H9 (cell line): ENCODE data around the gene LYRM1. TPM values are rescaled to one million over a fixed set of nuclear protein-coding genes. Genes with fewer than 3 reads are reported as not detected.

Source experiments
- DNase-seq: peaks from one replicate; pipeline ENCODE4 v3.0.0-alpha.2; 2017
- H2AFZ ChIP-seq: one replicate; pipeline ENCODE4 v1.6.1; 2013; ENCODE audit warnings: mild to moderate bottlenecking, low read length, control low read depth, moderate library complexity
- H2AK5ac ChIP-seq: 2 replicates; pipeline ENCODE4 v1.6.1; 2013; ENCODE audit warnings: low read length, control low read depth, mixed read lengths; ENCODE audit not compliant: insufficient read length
- H2BK120ac ChIP-seq: one replicate; pipeline ENCODE4 v1.6.1; 2013; ENCODE audit warnings: low read depth, mild to moderate bottlenecking, low read length, control low read depth, inconsistent platforms; ENCODE audit not compliant: poor library complexity, severe bottlenecking
- H2BK12ac ChIP-seq: 2 replicates; pipeline ENCODE4 v1.6.1; 2013; ENCODE audit warnings: low read length, control low read depth, mixed read lengths, low read depth; ENCODE audit not compliant: insufficient read length
- H2BK15ac ChIP-seq: 2 replicates; pipeline ENCODE4 v1.6.1; 2013; ENCODE audit warnings: low read depth, low read length, control low read depth
- H2BK20ac ChIP-seq: one replicate; pipeline ENCODE4 v1.6.1; 2013; ENCODE audit warnings: low read depth, mild to moderate bottlenecking, low read length, control low read depth, inconsistent platforms; ENCODE audit not compliant: poor library complexity, severe bottlenecking
- H2BK5ac ChIP-seq: 2 replicates; pipeline ENCODE4 v1.6.1; 2013; ENCODE audit warnings: low read length, control low read depth, mixed read lengths; ENCODE audit not compliant: insufficient read length
- H3K14ac ChIP-seq: 2 replicates; pipeline ENCODE4 v1.6.1; 2013; ENCODE audit warnings: low read length, control low read depth; ENCODE audit not compliant: insufficient read depth
- H3K18ac ChIP-seq: 2 replicates; pipeline ENCODE4 v1.6.1; 2013; ENCODE audit warnings: low read depth, mild to moderate bottlenecking, mixed read lengths, low read length, control low read depth; ENCODE audit not compliant: insufficient read length
- H3K23ac ChIP-seq: 2 replicates; pipeline ENCODE4 v1.6.1; 2013; ENCODE audit warnings: low read length, control low read depth, mixed read lengths, low read depth; ENCODE audit not compliant: insufficient read length
- H3K23me2 ChIP-seq: 2 replicates; pipeline ENCODE4 v1.6.1; 2013; ENCODE audit warnings: low read depth, mild to moderate bottlenecking, mixed read lengths, low read length, control low read depth; ENCODE audit not compliant: insufficient read length, poor library complexity, severe bottlenecking
- H3K27ac ChIP-seq: 2 replicates; pipeline ENCODE4 v1.5.1; 2013; ENCODE audit warnings: low read length, control low read depth, mixed read lengths, low read depth; ENCODE audit not compliant: insufficient read length
- H3K27me3 ChIP-seq: 2 replicates; pipeline ENCODE4 v1.6.1; 2013; ENCODE audit warnings: low read length, control low read depth, inconsistent platforms; ENCODE audit not compliant: insufficient read depth
- H3K4ac ChIP-seq: 2 replicates; pipeline ENCODE4 v1.6.1; 2013; ENCODE audit warnings: low read depth, mild to moderate bottlenecking, control low read depth, inconsistent platforms, low read length, moderate library complexity
- H3K4me1 ChIP-seq: 2 replicates; pipeline ENCODE4 v1.6.1; 2013; ENCODE audit warnings: low read length, control low read depth, inconsistent platforms; ENCODE audit not compliant: insufficient read depth
- H3K4me2 ChIP-seq: 2 replicates; pipeline ENCODE4 v1.6.1; 2013; ENCODE audit warnings: low read length, control low read depth, mixed read lengths; ENCODE audit not compliant: insufficient read length, insufficient read depth
- H3K56ac ChIP-seq: 2 replicates; pipeline ENCODE4 v1.6.1; 2013; ENCODE audit warnings: low read depth, mild to moderate bottlenecking, mixed read lengths, low read length, control low read depth; ENCODE audit not compliant: insufficient read length
- H3K79me1 ChIP-seq: 2 replicates; pipeline ENCODE4 v1.6.1; 2013; ENCODE audit warnings: low read depth, mild to moderate bottlenecking, moderate library complexity, low read length, control low read depth, inconsistent platforms; ENCODE audit not compliant: insufficient read depth, poor library complexity, severe bottlenecking
- H3K79me2 ChIP-seq: 2 replicates; pipeline ENCODE4 v1.6.1; 2013; ENCODE audit warnings: low read length, control low read depth, inconsistent platforms; ENCODE audit not compliant: insufficient read depth
- H3K9ac ChIP-seq: 2 replicates; pipeline ENCODE4 v1.6.1; 2013; ENCODE audit warnings: low read length, control low read depth, mixed read lengths; ENCODE audit not compliant: insufficient read length; ENCODE audit errors: extremely low read depth
- H3K9me3 ChIP-seq: one replicate; pipeline ENCODE4 v1.6.1; 2013; ENCODE audit warnings: low read depth, low read length, inconsistent platforms; ENCODE audit not compliant: control insufficient read depth
- H3T11ph ChIP-seq: one replicate; pipeline ENCODE4 v1.6.1; 2013; ENCODE audit warnings: mild to moderate bottlenecking, low read length, control low read depth, inconsistent platforms
- H4K20me1 ChIP-seq: one replicate; pipeline ENCODE4 v1.6.1; 2013; ENCODE audit not compliant: control insufficient read depth, insufficient read length, insufficient read depth
- H4K5ac ChIP-seq: 2 replicates; pipeline ENCODE4 v1.6.1; 2013; ENCODE audit warnings: low read depth, mild to moderate bottlenecking, mixed read lengths, low read length, control low read depth; ENCODE audit not compliant: insufficient read length
- H4K8ac ChIP-seq: replicated peaks from 2 replicates; pipeline ENCODE4 v1.6.1; 2013; ENCODE audit warnings: low read length, control low read depth, mixed read lengths, low read depth; ENCODE audit not compliant: insufficient read length
- H4K91ac ChIP-seq: 2 replicates; pipeline ENCODE4 v1.6.1; 2013; ENCODE audit warnings: low read depth, mild to moderate bottlenecking, moderate library complexity, mixed read lengths, low read length, control low read depth; ENCODE audit not compliant: insufficient read length
- H3K27ac Mint-ChIP-seq, 3 experiments: 2 replicates in 2 of 3; 3 replicates in 1 of 3; pipeline ENCODE4 v1.8.0; 2020 to 2021; ENCODE audit warnings: mixed read lengths in 3 of 3, mild to moderate bottlenecking in 1 of 3, moderate library complexity in 1 of 3
- H3K27me3 Mint-ChIP-seq: 2 replicates; pipeline ENCODE4 v1.8.0; 2021; ENCODE audit warnings: low read depth, mild to moderate bottlenecking, moderate library complexity, mixed read lengths
- H3K36me3 Mint-ChIP-seq, 3 experiments: 2 replicates in 2 of 3; 3 replicates in 1 of 3; pipeline ENCODE4 v1.8.0; 2020 to 2021; ENCODE audit warnings: low read depth in 3 of 3, mixed read lengths in 3 of 3; ENCODE audit not compliant: insufficient read depth in 1 of 3
- H3K4me1 Mint-ChIP-seq, 2 experiments: 2 replicates each; pipeline ENCODE4 v1.8.0; 2020; ENCODE audit warnings: mixed read lengths in 2 of 2
- H3K4me3 Mint-ChIP-seq, 2 experiments: 2 replicates in 1 of 2; 3 replicates in 1 of 2; pipeline ENCODE4 v1.8.0; 2020 to 2021; ENCODE audit warnings: mild to moderate bottlenecking in 2 of 2, mixed read lengths in 2 of 2, moderate library complexity in 1 of 2
- H3K9me3 Mint-ChIP-seq, 2 experiments: 2 replicates in 1 of 2; 3 replicates in 1 of 2; pipeline ENCODE4 v1.8.0; 2020; ENCODE audit warnings: mild to moderate bottlenecking in 2 of 2, mixed read lengths in 2 of 2, moderate library complexity in 1 of 2
- WGBS: extraction: QIAGEN DNeasy Blood & Tissue Kit; methylation state at CpG from one replicate; pipeline ENCODE4 v1.1.7; 2013; ENCODE audit warnings: missing lambda C conversion rate, low lambda C conversion rate, mixed read lengths; ENCODE audit not compliant: insufficient read length; ENCODE audit errors: extremely low coverage; 5-methylcytosine and 5-hydroxymethylcytosine counted together
- total RNA-seq: library from RNA; stranded (reverse); gene quantifications from 2 replicates; pipeline ENCODE4 v1.2.1, GENCODE V29; 2021
- TF ChIP-seq, protein P1 (sequence below): fragments of 200-600 bp; sonication (generic); conservative IDR thresholded peaks from 3 replicates; pipeline ENCODE4 v1.8.0; 2021; ENCODE audit warnings: antibody characterized with exemption, mild to moderate bottlenecking

LYRM1 gene
- total RNA-seq, 1 experiment from 2014 or later = 9.6 TPM

GRCh38 chr16:20853143-20853542 is 47.4 kb upstream of the LYRM1 start:
- H3K23ac ChIP-seq = no peak overlapping the region
- no peak overlapping the region for H2AFZ ChIP-seq
- no peak overlapping the region for H3K18ac ChIP-seq
- H3K27ac ChIP-seq = no peak overlapping the region
- no peak overlapping the region for H3K14ac ChIP-seq
- no peak overlapping the region for H2BK5ac ChIP-seq
- H3K27me3 Mint-ChIP-seq = no peaks in the 10 kb centered on the region
- H3K4me1 ChIP-seq = no peaks in the 10 kb centered on the region; the same call in 1 of the 2 replicates
- no peak overlapping the region for H2BK20ac ChIP-seq
- H3K36me3 Mint-ChIP-seq = peaks cover 4 to 14% (median 6%) of the 10 kb centered on the region in 3 experiments; a peak in 3 of 7 replicates
- H3K56ac ChIP-seq = no peak overlapping the region
- no CpG with 5 or more reads among the region's 5 CpGs for WGBS
- H3K27ac Mint-ChIP-seq = no peak overlapping the region; a peak in 1 of 7 replicates
- H3K79me1 ChIP-seq = no peaks in the 10 kb centered on the region
- no peak overlapping the region for H2AK5ac ChIP-seq
- H3K4ac ChIP-seq = no peak overlapping the region
- no peak overlapping the region for H4K91ac ChIP-seq
- no peak overlapping the region for H3K4me3 Mint-ChIP-seq
- no peak overlapping the region for H3T11ph ChIP-seq
- no peaks in the 10 kb centered on the region for H3K23me2 ChIP-seq
- H2BK15ac ChIP-seq = no peak overlapping the region
- no peak for DNase-seq
- H3K79me2 ChIP-seq = no peaks in the 10 kb centered on the region
- H3K9me3 Mint-ChIP-seq = no peaks in the 10 kb centered on the region
- H2BK12ac ChIP-seq = no peak overlapping the region
- peaks cover 12 to 14% of the 10 kb centered on the region in 2 experiments for H3K4me1 Mint-ChIP-seq
- H2BK120ac ChIP-seq = no peak overlapping the region
- TF ChIP-seq, protein P1, sequence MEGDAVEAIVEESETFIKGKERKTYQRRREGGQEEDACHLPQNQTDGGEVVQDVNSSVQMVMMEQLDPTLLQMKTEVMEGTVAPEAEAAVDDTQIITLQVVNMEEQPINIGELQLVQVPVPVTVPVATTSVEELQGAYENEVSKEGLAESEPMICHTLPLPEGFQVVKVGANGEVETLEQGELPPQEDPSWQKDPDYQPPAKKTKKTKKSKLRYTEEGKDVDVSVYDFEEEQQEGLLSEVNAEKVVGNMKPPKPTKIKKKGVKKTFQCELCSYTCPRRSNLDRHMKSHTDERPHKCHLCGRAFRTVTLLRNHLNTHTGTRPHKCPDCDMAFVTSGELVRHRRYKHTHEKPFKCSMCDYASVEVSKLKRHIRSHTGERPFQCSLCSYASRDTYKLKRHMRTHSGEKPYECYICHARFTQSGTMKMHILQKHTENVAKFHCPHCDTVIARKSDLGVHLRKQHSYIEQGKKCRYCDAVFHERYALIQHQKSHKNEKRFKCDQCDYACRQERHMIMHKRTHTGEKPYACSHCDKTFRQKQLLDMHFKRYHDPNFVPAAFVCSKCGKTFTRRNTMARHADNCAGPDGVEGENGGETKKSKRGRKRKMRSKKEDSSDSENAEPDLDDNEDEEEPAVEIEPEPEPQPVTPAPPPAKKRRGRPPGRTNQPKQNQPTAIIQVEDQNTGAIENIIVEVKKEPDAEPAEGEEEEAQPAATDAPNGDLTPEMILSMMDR = no peak
- no peak overlapping the region for H4K5ac ChIP-seq
- H3K9me3 ChIP-seq = no peaks in the 10 kb centered on the region
- no peak overlapping the region for H3K4me2 ChIP-seq
- H4K8ac ChIP-seq = no peak overlapping the region
- H3K27me3 ChIP-seq = no peaks in the 10 kb centered on the region; the same call in 1 of the 2 replicates
- H4K20me1 ChIP-seq = no peaks in the 10 kb centered on the region
- H3K9ac ChIP-seq = no peak overlapping the region
